Hematopoietic multipotent progenitor cell treated with erythropoietin and hydrocortisone succinate and interleukin-3 and kit ligand, for 15 days (in vitro differentiated cells): Measurements from ENCODE around the gene MACO1.
"Not testable (repeated sequence)": the region's sequence is repeated elsewhere in the genome, so short reads cannot be mapped to it uniquely, and the experiment has no call there.

ENCODE experiments used
- DNase-seq: peaks from one replicate; pipeline ENCODE4 v3.0.0-alpha.2; 2015; ENCODE audit warnings: low spot score

The MACO1 gene

DNA sequence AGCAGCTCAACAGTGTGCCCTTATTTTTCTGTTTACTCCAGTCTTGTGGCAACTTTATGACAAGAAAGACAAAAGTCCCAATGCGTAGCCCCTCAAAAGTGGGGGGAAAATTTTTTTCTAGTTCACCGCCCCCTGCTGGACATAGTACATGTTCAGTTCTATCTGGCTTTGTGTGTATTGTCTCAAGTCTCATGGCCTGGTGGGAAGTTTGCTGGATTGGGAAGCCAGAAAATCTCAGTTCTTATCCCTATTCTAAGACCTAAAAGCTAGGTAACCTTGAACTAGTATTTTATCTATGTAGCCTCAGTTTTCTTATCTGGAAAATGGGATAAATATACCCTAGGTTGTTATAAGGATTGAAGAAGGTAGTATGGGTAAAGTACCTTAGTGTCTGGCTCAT lies 56.9 kb downstream of the MACO1 start:
- peak; percentile 53 for DNase-seq

DNA sequence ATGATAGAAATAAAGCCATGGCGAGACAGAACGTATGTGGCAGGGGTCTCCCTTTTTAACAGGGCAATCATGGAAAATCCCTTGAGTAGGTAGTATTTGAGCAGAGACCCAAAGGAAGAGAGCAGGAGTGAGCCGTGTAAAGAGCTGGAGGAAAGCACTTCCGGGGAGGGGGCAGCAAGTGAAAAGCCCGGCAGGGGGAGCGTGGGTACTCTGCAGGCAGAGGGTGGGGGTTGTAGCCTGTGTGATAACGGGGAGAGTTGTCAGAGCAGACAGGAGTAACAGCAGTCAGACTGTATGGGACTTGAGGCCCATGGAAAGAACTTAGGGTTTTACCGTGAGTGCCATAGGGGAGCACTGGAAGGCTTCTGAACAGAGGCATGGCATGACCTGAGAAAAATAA lies 61.6 kb downstream of the MACO1 start:
- DNase-seq, result no peak

- no peak for DNase-seq
These were observed 64.3 kb downstream of the MACO1 start for GRCh38 chr1:25494952-25495351.

DNA sequence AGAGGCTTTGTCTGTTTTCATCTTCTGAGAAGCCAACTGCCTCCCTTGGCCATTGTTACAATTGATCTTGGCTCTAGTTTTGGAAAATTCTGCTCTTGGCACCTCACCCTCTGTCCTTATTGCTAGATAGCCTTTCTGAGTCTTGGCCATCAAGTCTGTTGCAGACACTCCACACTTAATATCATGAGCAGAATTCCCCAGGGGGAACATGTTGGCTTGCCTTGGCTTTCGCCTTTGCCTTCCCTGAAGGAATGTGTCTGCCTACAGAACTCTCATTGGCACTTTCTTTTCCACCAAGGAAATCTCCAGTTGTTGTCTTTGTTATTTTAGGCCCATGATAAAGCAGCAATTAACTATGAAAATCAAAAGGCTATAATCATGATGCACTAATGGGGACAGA lies 70.0 kb downstream of the MACO1 start:
- DNase-seq, result no peak

DNA sequence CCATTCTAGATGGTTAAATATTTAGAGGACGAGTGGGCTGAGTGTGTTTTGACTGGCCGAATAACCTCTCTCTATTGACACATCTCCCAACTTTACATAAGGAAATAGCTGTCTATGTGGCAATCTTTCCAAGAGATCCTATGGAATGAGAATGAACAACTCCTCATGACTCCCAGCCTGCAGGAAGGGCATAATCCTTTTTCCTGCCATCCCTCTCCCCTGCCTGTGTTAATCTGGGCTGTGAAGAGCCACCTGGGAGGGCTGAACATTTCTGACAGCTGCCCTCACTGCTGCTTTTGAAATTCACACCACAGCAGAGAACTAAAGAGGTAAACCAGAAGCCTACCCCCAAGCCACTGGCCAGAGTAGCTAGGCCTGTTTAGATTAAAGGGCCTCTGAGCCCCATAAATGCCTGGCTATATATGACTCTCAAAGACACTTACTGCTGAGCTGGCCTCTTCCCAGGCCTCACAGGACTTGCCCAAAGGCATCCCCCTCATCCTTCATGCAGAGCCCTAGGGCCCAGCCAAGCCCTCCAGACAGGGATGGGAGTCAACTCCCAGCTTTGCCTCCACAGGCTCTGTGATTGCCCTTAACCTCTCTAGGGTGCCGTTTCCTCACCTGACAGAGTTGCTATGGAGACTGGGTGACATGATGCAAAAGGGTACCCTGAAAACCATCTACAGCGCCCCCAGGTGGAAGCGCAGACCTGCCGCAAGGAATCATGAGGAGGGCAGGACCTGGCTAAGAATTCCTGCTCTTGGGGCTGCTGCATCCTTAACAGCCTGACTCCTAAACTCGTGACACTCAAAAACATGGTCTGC lies 70.8 kb downstream of the MACO1 start:
- no peak for DNase-seq

- DNase-seq, result no peak
These were observed 72.3 kb downstream of the MACO1 start for GRCh38 chr1:25502957-25503356.

DNA sequence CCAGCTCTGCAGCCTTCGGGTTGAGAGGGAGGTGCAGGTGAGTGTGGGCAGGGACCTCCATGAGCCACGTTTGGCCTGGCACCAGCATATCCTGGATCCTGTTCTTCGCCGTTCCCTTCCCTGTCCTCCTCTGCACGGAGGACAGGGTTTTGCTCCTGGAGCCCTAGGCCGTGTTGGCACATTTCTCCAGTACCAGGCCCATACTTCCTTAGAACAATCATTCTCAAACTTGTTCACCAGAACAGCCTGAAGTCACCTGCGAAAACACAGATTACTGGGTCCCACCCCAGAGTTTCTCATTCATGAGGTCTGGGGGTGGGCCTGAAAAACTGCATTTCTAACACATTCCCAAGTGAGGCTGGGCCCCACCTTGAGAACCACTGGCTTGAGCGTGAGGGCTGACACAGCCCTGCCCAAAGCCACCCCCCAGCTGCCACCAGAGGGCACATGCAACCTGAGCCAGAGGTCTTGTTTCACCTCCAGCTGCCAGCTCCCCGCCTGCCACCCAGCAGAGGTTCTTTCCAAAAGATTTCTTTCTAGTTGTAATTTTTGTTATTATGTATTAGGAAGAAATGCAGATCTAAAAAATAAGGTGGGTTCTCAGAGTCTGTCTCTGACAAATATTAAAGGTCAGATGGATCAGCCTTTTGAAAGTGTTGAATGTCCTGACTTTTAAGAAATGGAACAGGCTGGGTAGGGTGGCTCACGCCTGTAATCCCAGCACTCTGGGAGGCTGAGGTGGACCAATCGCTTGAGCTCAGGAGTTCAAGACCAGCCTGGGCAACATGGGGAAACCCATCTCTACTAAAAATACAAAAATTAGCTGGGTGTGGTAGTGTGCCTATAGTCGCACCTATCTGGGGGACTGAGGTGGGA lies 73.1 kb downstream of the MACO1 start:
- DNase-seq, result peak; percentile 45

- no peak for DNase-seq
These were observed 74.3 kb downstream of the MACO1 start for GRCh38 chr1:25504706-25505595.

DNA sequence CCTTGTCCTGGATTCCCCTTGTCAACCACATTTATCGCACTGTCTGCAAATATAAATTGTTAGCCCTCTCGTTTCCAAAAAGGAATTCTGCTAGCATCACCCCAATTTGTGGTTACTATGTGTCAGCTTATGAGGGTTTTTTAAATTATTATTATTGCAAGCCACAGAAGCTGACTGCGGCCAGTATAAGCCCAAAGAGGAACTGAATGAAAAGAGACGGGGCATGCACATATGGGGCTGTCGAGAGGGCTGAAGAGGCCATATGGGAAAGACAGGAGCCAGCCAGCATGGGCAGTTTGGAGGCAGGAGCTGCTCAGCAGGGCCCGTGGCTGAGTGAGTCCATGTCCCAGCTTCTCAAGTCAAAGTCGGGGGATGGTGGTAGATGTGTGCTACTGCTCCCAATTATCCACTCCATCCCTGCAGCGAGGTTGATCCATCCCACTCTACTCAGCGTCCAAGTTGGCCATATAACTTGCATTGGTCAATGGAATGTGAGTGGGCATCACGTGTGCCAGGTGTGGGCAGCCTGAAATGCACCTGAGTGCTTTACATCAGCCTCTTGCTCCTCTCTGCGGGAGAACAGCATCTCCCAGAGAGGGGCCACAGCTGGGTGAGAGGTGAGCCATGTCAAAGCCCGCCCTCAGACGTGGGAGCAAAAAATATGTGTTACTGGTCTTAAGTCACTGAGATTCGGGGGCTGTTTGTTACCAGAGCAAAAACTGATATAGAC lies 75.1 kb downstream of the MACO1 start:
- no peak for DNase-seq

GRCh38 chr1:25506566-25507463 lies 76.1 kb downstream of the MACO1 start:
- DNase-seq, result not testable (repeated sequence)

GRCh38 chr1:25513666-25514065 lies 83.0 kb downstream of the MACO1 start:
- DNase-seq, result no peak

- DNase-seq, result no peak
These were observed 84.3 kb downstream of the MACO1 start for GRCh38 chr1:25515033-25515432.

GRCh38 chr1:25516686-25517085 lies 86.0 kb downstream of the MACO1 start:
- no peak for DNase-seq

- DNase-seq, result no peak
These were observed 87.0 kb downstream of the MACO1 start for GRCh38 chr1:25517476-25518394.

GRCh38 chr1:25519624-25520023 lies 88.9 kb downstream of the MACO1 start:
- no peak for DNase-seq

- peak; percentile 77 for DNase-seq
These were observed 89.9 kb downstream of the MACO1 start for GRCh38 chr1:25520446-25521061.

DNA sequence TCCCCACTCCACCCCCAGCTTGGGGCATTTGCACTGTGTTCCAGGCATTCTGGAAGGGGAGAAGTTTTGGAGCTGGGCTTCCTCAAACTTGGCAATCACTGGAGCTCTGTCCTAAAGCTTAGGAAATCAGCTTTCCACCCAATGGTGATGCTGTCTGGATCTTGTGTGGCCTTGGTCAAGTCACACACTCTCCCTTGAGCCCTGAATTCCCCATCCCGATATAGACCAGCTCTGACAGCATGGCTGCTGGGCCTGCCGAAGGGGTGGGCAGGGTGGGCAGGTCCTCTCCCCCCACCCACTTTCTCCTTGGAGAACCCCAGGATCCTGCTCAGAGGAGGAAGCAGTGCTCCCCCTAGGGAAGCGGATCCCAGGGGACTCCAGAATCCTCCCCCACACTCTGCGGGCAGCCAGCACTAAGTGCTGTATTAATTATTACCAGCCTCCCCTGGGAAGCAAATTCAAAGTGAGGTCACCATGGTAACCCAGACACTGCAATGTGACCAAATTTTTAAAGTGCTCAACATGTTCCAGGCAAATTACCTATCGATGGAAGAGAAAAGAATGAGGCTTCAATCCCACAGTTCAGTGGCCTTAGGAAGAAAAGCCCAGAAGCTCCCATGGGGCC lies 91.4 kb downstream of the MACO1 start:
- no peak for DNase-seq

- no peak for DNase-seq
These were observed 92.8 kb downstream of the MACO1 start for GRCh38 chr1:25523542-25523941.
